Activated CD4-positive, alpha-beta T cell treated with anti-CD3 and anti-CD28 coated beads, Interleukin-2, amount 50 U/mL, for 4 hours (primary cell): ENCODE measurements around the gene TM4SF20.

Source experiments
- DNase-seq, 2 experiments: peaks; one replicate each; pipeline ENCODE4 v3.0.0-alpha.2; 2020

The TM4SF20 gene

GRCh38 chr2:227379095-227379494 lies at the start of gene TM4SF20:
Gene TM4SF20 (minus strand): TSS chr2:227379306. CDS start chr2:227379268, 38 bp downstream.
- DNase-seq, result no peak

- no peak for DNase-seq
These were observed 49.7 kb upstream of the TM4SF20 start for GRCh38 chr2:227428731-227429285.

GRCh38 chr2:227423656-227424499 lies 44.8 kb upstream of the TM4SF20 start:
- no peak for DNase-seq

GRCh38 chr2:227420087-227421052 lies 41.3 kb upstream of the TM4SF20 start:
- no peak for DNase-seq

GRCh38 chr2:227416701-227417100 lies 37.6 kb upstream of the TM4SF20 start:
- no peak for DNase-seq

GRCh38 chr2:227415538-227416424 lies 36.7 kb upstream of the TM4SF20 start:
- DNase-seq, result no peak

- no peak for DNase-seq
These were observed 35.7 kb upstream of the TM4SF20 start for GRCh38 chr2:227414846-227415245.

- DNase-seq, result no peak
These were observed 34.3 kb upstream of the TM4SF20 start for GRCh38 chr2:227413371-227413770.

- DNase-seq, result no peak
These were observed 33.8 kb upstream of the TM4SF20 start for GRCh38 chr2:227412877-227413276.

GRCh38 chr2:227411990-227412350 lies 32.9 kb upstream of the TM4SF20 start:
- no peak for DNase-seq

- DNase-seq, result peak; percentile 42 to 47
These were observed 32.3 kb upstream of the TM4SF20 start for GRCh38 chr2:227411320-227411989.

- DNase-seq, result no peak
These were observed 31.1 kb upstream of the TM4SF20 start for GRCh38 chr2:227410191-227410590.

- DNase-seq, result no peak
These were observed 28.6 kb upstream of the TM4SF20 start for GRCh38 chr2:227407591-227408151.

- no peak for DNase-seq
These were observed 27.3 kb upstream of the TM4SF20 start for GRCh38 chr2:227406177-227407031.

GRCh38 chr2:227404585-227405271 lies 25.6 kb upstream of the TM4SF20 start:
- DNase-seq, result no peak

GRCh38 chr2:227402959-227403358 lies 23.9 kb upstream of the TM4SF20 start:
- DNase-seq, result no peak

- DNase-seq, result no peak
These were observed 23.2 kb upstream of the TM4SF20 start for GRCh38 chr2:227402321-227402720.

GRCh38 chr2:227401550-227401949 lies 22.4 kb upstream of the TM4SF20 start:
- DNase-seq, result no peak
